Measurements from ENCODE around the gene OPN1MW.

GRCh38 chrX:154142386-154142785 is 40.0 kb upstream of the OPN1MW start:
- no peak for TF ChIP-seq EZH2 (IDR thresholded peaks at IDR 0.05; ENCODE audit: insufficient read depth, low read length)
- no peak for TF ChIP-seq CTCF (IDR thresholded peaks at IDR 0.05; ENCODE audit: insufficient read depth, low read depth, low read length)
